Measurements from ENCODE around the gene GMPR.
"Not testable (repeated sequence)": the region's sequence is repeated elsewhere in the genome, so short reads cannot be mapped to it uniquely, and the experiment has no call there.

- TF ChIP-seq POLR2A, CTCF (IDR thresholded peaks at IDR 0.05): not testable (repeated sequence)
These were observed 31.2 kb downstream of the GMPR start for GRCh38 chr6:16269442-16270070.
